ENCODE measurements around the gene CD5L.

The CD5L gene

GRCh38 chr1:157841708-157842107 is at the start of gene CD5L:
TSS of gene CD5L (minus strand) at chr1:157841808. CDS start at chr1:157841701, 107 bp downstream.
- no peak for DNase-seq (ENCODE audit: low spot score)

DNA sequence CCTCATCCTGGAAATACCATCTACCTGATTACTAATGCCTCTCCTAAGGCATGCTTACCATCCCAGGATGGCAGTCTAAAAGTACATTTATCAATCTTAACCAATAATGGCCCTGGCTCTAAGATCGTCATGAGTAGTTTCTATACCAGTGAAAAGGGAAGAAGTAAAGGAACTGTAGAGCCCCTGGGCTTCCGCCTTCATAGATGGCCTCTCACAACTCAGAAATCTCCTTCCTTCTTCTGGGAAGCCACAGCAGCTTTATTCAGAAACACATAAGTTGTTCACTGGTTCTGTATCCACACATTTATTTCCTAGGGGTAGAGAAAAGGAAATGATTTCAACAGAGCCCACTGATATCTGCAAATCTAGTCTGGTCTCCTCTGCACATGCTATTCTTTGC is 41.0 kb upstream of the CD5L start:
- DNase-seq (ENCODE audit: low spot score): no peak

GRCh38 chr1:157880621-157881020 is 39.0 kb upstream of the CD5L start:
- DNase-seq (ENCODE audit: low spot score): no peak

DNA sequence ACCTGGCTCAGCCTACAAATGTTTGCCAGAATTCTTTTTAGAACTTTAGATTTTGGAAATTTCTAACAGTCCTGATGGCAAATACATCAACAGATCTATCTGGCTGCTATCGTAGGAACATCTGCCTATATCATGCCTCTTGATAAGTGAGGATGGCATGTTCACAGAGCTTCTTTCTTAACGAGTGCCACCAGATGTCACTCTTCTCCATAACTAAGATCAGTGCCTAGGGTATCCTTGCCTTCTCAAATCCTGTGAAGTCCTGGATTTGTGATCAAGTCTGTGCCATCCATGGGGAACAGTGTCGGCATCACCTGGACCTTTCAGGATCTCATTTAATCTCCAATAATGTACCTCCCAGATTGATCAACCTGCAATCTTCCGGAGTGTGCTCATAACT is 36.5 kb upstream of the CD5L start:
- no peak for DNase-seq (ENCODE audit: low spot score)

DNA sequence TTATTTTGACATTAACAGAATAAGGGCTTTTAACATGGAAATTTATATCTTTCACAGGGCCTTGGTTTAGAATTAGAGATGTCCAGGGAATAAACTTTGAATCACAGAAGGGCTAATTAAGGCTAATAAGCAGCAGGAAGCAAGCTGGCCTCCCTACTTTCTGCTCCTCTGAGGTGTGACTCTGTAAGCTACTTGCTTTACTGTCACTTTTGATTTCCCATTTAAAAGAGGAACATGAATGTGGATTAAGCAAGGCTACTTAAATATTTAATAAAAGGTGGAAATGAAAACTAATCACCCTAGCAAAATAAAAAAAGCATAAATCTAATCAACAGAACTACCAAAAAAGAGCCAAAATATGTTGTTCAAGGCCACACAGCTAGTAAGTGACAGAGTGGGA is 28.9 kb upstream of the CD5L start:
- no peak for DNase-seq (ENCODE audit: low spot score)

- DNase-seq (ENCODE audit: low spot score): no peak
These were observed 27.0 kb upstream of the CD5L start for GRCh38 chr1:157868654-157869053.

GRCh38 chr1:157862114-157863070 is 20.8 kb upstream of the CD5L start:
- DNase-seq (ENCODE audit: low spot score): no peak

DNA sequence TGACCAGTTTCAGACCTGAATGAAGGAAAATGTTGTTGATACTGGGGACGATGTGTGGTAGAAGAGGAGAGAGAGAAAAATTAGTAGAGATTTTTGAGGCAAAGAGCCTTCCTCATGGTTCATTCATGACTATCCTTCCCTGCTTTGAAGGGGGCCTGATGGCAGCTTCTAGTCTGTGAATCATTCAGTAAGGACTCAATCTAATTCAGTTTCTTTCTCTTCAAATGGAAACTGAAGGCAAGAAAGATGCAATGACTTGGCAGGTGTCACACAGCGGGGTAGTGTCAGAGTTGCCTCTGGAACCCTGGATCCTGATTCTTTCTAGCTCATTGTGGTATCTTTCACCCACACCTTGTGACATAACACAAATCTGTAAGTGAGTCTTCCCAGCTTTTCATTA is 14.9 kb upstream of the CD5L start:
- DNase-seq (ENCODE audit: low spot score): no peak

- DNase-seq (ENCODE audit: low spot score): no peak
These were observed 10.9 kb upstream of the CD5L start for GRCh38 chr1:157852476-157852875.

DNA sequence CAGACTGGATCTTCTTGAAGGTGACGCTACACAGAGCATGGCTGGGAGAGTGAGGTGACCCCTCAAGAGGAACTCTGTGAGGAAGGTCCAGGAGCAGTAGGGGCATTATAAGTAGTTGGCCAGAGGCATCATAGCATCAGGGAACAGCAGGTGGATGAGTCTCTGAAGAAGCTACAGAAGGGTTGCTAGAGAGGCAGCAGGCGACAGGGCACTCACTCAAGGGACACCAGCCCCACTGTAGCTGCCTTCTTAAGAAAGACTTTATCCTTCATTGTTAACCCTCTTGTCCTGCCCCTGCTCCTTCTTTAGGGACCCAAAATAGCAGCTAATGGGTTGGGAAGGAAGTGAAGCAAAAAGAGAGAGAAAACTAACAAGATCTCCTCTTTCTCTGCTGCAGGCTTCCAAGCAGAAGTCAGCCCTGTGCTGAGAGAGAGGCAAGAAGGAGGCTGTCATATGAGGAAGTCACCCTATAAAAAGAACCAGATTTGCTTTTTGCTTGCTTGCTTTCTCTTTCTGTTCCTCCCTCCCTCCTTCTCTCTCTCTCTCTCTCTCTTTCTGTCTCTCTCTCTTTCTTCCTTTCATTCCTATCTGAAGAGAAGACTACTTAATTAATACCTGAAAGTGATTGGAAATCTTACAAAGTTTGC is 7.7 kb upstream of the CD5L start:
- no peak for DNase-seq (ENCODE audit: low spot score)

DNA sequence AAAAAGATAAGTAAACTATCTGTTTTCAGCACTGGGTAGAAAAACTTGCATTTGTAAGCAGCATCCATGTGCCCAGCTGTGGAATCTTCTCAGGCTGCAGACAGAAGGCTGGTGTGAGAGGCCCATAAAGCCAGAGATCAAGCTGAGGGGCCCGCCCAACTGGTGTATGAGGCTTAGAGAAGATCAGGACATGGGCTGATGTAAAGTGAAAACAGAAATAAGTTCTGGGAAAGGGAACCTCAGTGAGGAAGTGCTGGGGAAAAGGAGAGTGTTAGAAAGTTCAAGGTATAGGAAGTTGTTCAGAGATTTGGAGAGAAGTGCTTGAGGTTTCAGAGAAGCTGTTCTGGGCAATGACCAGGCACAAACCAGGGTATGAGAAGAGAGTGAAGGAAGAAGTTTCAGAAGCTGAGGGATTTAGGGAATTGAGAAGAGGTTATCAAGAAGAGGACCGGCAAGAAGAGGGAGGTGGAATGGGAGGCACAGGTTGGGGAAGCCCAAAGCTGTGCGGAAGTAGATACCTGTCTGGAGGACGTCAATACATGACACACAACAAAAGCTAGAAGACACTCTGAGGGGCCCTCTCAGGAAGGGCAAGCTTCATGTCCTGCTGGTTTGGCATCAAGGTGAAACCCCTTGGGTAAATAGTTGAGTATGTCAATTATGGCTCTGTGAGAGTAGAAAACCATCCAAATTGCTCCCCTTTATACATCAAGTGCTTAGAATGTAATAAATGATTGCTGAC is 2.7 kb upstream of the CD5L start:
- no peak for DNase-seq (ENCODE audit: low spot score)

DNA sequence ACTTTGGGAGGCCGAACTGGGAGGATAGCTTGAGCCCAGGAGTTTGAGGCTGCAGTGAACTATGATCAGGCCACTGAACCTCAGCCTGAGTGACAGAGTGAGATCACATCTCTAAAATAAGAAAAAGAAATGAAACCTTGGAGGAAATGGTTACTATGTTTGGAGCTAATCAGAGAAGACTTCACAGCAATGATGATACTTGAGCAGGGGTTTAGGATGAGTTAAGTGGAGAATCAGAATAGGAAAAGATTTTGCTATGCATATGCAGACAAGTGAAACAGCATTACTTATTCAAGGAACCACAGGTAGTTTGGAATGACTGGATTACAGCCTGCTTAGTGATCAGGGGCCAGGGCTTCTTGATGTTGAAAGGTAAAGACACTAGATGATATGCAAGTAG is 1.3 kb upstream of the CD5L start:
- DNase-seq (ENCODE audit: low spot score): no peak

DNA sequence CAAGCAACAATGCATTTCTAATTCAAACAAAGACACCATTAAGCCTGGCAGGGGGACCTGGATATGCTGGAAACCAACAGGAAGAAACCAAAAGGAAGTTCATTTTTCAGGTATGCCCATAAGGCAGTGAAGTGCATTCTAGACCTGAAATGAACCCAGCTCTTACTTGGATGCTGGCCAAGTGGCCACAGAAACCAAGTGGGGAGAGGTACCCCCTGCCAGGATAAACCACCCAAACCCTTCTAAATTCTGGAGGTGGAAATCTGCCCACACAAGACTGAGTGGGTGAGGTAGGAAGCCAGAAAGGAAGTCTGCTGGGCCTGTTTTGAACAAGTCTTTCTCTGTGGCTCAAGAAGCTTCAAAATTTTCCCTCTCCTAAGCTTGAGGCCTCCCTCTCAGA is 2.6 kb downstream of the CD5L start:
- DNase-seq (ENCODE audit: low spot score): no peak

DNA sequence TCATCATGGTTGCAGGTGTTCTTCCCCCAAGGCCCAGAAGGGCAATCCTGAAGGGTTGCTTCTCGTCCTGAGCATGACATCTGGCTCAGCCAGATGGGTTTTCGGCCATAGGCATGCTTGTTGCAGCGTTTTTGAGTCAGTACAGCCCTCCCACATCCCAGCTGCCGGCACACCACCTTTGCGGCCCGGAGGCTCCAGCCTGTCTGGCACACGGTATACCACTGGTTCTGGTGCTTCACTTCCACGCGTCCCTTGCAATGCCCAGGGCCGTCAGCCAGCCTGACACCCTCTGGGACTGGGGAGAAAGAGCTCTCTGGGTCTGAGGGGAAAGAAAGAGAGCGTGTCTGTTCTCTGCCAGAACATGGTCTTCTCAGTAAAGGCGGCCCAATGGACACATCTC is 7.2 kb downstream of the CD5L start:
- DNase-seq (ENCODE audit: low spot score): no peak

GRCh38 chr1:157833145-157833544 is 8.5 kb downstream of the CD5L start:
- no peak for DNase-seq (ENCODE audit: low spot score)

DNA sequence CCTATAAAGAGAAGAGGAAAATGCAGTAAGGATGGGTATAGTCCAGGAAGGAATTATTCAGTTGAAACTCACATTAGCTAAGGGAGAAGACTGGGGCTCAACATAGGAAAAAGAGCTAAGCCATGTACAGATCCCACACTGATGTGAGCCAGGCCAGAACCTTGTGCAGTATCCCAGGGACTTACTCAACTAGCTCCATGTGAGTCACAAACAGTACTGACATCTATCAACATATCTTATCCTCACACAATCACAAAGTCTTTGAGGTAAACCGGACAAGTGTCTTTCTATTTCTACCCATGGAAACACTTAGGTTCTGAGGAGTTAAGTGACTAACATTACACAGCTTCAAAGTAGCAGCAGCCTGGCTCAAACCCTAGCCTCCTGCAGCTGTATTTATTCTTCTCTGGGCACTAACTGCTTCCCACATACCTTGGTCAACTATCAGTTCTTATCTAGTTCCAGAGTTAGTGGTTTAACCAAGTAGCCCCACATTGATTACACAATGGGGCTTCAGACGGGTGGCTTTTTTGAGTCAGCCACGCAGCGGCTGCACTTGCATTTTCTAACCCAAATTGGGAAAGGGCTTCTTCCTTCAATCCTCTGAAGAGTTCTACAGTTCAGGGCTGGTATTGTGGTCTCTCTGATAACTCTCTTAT is 9.5 kb downstream of the CD5L start:
- no peak for DNase-seq (ENCODE audit: low spot score)

- DNase-seq (ENCODE audit: low spot score): no peak
These were observed 10.7 kb downstream of the CD5L start for GRCh38 chr1:157830887-157831286.

GRCh38 chr1:157829711-157830110 is 11.9 kb downstream of the CD5L start:
- no peak for DNase-seq (ENCODE audit: low spot score)

- no peak for DNase-seq (ENCODE audit: low spot score)
These were observed 12.4 kb downstream of the CD5L start for GRCh38 chr1:157829210-157829609.

- no peak for DNase-seq (ENCODE audit: low spot score)
These were observed 21.3 kb downstream of the CD5L start for GRCh38 chr1:157820299-157820698.

GRCh38 chr1:157819896-157820295 is 21.7 kb downstream of the CD5L start, which contains the start of gene FCRL1:
TSS of gene FCRL1 (minus strand) at chr1:157820120. CDS start at chr1:157820037, 83 bp downstream.
- no peak for DNase-seq (ENCODE audit: low spot score)

DNA sequence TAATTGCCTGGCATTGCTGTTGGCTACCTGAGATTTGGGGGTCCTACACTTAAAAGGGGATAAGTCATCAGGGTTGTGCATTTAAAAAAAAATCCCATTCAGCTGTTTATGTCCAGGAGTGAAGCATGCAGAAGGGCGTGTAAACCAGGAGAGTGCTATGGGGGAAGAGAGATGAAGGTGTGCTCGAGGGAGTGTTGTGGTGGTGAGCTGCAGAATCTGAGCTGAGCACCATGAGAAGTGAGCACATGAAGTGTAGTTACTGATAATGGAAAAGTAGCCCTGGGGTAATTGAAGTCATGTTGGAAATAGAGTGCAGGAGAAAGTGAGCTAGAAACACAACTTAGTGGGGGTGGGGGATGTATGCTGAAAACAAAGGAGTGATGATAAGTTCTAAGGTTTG is 22.4 kb downstream of the CD5L start:
- DNase-seq (ENCODE audit: low spot score): no peak
